HEK293 (cell line): ENCODE results near the gene SVIL.

Experiments used
- CTCF ChIP-seq: fragments of 450-650 bp; formaldehyde crosslinking; IDR thresholded peaks from 2 replicates; pipeline ENCODE4 v1.5.1; 2016; ENCODE audit warnings: missing biosample characterization, missing genetic modification characterization
- ZBTB1 ChIP-seq: fragments of 450-650 bp; formaldehyde crosslinking; IDR thresholded peaks from 2 replicates; pipeline ENCODE4 v1.5.1; 2016; ENCODE audit warnings: missing biosample characterization, missing genetic modification characterization
- ZBTB7A ChIP-seq: fragments of 450-650 bp; formaldehyde crosslinking; IDR thresholded peaks from 2 replicates; pipeline ENCODE4 v1.5.1; 2016; ENCODE audit warnings: low read depth, missing biosample characterization, missing genetic modification characterization
- ZNF114 ChIP-seq: fragments of 450-650 bp; formaldehyde crosslinking; IDR thresholded peaks from 2 replicates; pipeline ENCODE4 v1.5.0; 2017; ENCODE audit warnings: missing biosample characterization, missing genetic modification characterization

GRCh38 chr10:29533046-29533445 lies 101.7 kb downstream of the SVIL start:
- TF ChIP-seq ZBTB1 (no peak), CTCF (tag by site-specific recombination) (no peak), ZBTB7A (tag by site-specific recombination) (no peak), ZNF114 (tag by site-specific recombination) (no peak)
